Kidney (tissue), 14 donors: ENCODE data around the gene CDK1. TPM values are rescaled to one million over a fixed set of nuclear protein-coding genes. Genes with fewer than 3 reads are reported as not detected.

ENCODE experiments used
- DNase-seq, 5 donors: peaks; one replicate each; pipeline ENCODE4 v3.0.0-alpha.2; 2013 to 2020
- FAIRE-seq: peaks from 2 replicates; lab custom pipeline; 2012; peaks lifted over from hg19 to GRCh38; lab: Jason Lieb, UNC
- H3K27ac ChIP-seq, 2 donors: one replicate each; pipeline ENCODE4 v1.7.0; 2013; ENCODE audit warnings: low read depth in 2 of 2, low read length in 2 of 2, inconsistent platforms in 1 of 2
- H3K27me3 ChIP-seq: one replicate; pipeline ENCODE4 v1.7.1; 2013; ENCODE audit warnings: low read length, inconsistent platforms; ENCODE audit not compliant: control insufficient read depth, insufficient read depth
- H3K36me3 ChIP-seq, 3 donors: one replicate each; pipeline versions ENCODE4 v1.7.0 to v1.7.1; 2013; ENCODE audit warnings: low read length in 3 of 3, control low read depth in 1 of 3, inconsistent platforms in 1 of 3; ENCODE audit not compliant: insufficient read depth in 3 of 3, control insufficient read depth in 2 of 3
- H3K4me1 ChIP-seq, 3 donors: one replicate each; pipeline versions ENCODE4 v1.7.0 to v1.7.1; 2013; ENCODE audit warnings: low read length in 3 of 3, inconsistent platforms in 1 of 3, low read depth in 1 of 3; ENCODE audit not compliant: control insufficient read depth in 2 of 3, insufficient read depth in 2 of 3
- H3K4me3 ChIP-seq, 3 donors: one replicate each; pipeline versions ENCODE4 v1.7.0 to v1.8.1; 2013; ENCODE audit warnings: low read length in 3 of 3, control low read depth in 1 of 3, inconsistent platforms in 1 of 3
- H3K9ac ChIP-seq, 3 donors: one replicate each; pipeline versions ENCODE4 v1.7.0 to v1.7.1; 2013; ENCODE audit warnings: low read length in 3 of 3, control low read depth in 1 of 3, inconsistent platforms in 1 of 3
- H3K9me3 ChIP-seq, 3 donors: one replicate each; pipeline versions ENCODE4 v1.7.0 to v1.7.1; 2013; ENCODE audit warnings: low read length in 3 of 3, control low read depth in 1 of 3, inconsistent platforms in 1 of 3; ENCODE audit not compliant: control insufficient read depth in 2 of 3, insufficient read depth in 1 of 3
- intact Hi-C: fragments of 100-400 bp; cut with DNase I; formaldehyde crosslinking; loops from one replicate; pipeline ENCODE4 v1.11.1; 2022
- polyA plus RNA-seq: library from polyadenylated mRNA; stranded (reverse); fragments of 350-450 nt; fragmentation: Illumina TruSeq; extraction: RNeasy Lipid Tissue Mini Kit (QIAGEN cat#74804); gene quantifications from one replicate; pipeline ENCODE4 v1.2.3, GENCODE V29; 2014; ENCODE audit warnings: low read depth, low replicate concordance; ENCODE audit not compliant: insufficient read depth
- total RNA-seq: library from RNA; stranded (reverse); fragmentation: NEBNext Ultra II Directional; extraction: Animal tissue kit (Norgen Biotek cat#: 25700); gene quantifications from one replicate; pipeline ENCODE4 v1.2.1, GENCODE V29; 2021
- TF ChIP-seq, protein P1 (sequence below): IDR thresholded peaks from 3 replicates; pipeline ENCODE4 v1.5.1; 2012; ENCODE audit warnings: mild to moderate bottlenecking, moderate library complexity, borderline replicate concordance; ENCODE audit not compliant: insufficient read depth; ENCODE audit errors: extremely low read depth
- donor health status: control.
- donor health status: control.
- donor health status: control.
- donor health status: control.
- donor health status: control.
- donor health status: DM: yes; HTN: yes; CAD: no.
- donor health status: Normal renal cell carcinoma (clear cell type).

CDK1 gene
- total and polyA plus RNA-seq, 2 donors from 2014 or later = 3.1 to 3.3 TPM

DNA sequence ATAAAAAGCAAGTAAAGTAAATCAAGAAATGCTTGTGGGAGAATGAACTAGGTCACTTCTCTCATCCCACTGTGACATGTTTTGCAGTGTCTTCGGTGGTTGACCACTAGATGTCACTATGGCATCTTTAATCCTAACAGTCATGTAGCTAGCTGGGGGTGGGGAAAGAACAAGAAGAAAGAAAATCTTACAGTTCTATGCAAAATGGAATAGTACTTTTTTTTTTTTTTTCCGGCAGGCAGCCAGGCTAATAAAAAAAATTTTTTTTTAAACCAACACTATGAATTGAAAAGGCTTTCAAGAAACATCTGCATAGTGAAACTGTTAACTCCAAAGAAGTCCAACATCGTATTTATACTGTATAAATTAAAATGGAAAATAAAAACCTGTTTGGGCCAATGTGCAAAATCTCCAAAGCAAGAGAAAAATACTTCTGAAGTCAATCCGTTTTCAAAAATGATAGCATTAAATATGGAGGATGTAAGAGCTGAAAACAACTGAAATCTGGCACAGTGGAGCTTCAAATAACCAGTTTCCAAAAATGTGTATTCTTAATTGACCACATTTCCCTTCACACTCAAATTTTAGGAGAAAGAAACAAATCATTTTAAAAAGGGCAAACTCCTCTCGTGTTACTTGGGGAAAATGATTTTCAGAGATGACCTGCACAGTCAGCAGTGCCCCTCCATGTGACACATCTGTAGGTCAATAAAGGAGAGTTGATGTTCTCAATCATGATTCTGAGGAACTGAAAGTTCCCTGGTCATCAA lies 38.5 kb downstream of the CDK1 start:
- Histone ChIP-seq H3K27me3 (no peaks in the 10 kb centered on the region), H3K9ac (no peak overlapping the region), H3K4me1 (peaks cover 2 to 11% (median 5%) of the 10 kb centered on the region in 3 donors), H3K9me3 (no peaks in the 10 kb centered on the region), H3K36me3 (no peaks in the 10 kb centered on the region), H3K27ac (no peak overlapping the region), H3K4me3 (no peak overlapping the region)
- TF ChIP-seq, protein P1, sequence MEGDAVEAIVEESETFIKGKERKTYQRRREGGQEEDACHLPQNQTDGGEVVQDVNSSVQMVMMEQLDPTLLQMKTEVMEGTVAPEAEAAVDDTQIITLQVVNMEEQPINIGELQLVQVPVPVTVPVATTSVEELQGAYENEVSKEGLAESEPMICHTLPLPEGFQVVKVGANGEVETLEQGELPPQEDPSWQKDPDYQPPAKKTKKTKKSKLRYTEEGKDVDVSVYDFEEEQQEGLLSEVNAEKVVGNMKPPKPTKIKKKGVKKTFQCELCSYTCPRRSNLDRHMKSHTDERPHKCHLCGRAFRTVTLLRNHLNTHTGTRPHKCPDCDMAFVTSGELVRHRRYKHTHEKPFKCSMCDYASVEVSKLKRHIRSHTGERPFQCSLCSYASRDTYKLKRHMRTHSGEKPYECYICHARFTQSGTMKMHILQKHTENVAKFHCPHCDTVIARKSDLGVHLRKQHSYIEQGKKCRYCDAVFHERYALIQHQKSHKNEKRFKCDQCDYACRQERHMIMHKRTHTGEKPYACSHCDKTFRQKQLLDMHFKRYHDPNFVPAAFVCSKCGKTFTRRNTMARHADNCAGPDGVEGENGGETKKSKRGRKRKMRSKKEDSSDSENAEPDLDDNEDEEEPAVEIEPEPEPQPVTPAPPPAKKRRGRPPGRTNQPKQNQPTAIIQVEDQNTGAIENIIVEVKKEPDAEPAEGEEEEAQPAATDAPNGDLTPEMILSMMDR = peak; percentile 88
- intact Hi-C loops = no loop called here
- DNase-seq = peak in 4 of 5 donors; percentile 58 to 96 (median 78)
- peak; percentile 96 for FAIRE-seq

DNA sequence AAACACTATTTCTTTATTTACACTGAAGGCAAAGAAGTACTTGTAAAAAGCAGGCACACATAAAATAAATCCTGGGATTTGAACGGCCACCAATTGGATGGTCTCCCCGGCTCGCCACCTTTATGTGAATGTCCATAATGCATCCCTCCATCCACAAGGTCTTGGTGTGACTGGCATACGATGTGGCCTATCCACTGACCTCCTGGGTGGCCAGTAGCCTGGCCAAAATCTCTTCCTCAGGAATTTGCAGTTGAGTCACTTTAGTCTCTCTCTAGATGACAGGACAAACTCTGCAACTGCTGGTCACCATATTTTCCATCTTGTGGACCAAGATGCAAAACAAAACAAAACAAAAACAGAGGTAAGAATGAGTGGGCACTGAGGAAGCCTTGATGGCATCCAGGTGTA lies 39.1 kb downstream of the CDK1 start:
- Histone ChIP-seq H3K36me3 (no peaks in the 10 kb centered on the region), H3K9ac (no peak overlapping the region), H3K27me3 (no peaks in the 10 kb centered on the region), H3K4me3 (no peak overlapping the region), H3K4me1 (peaks cover 2 to 11% (median 5%) of the 10 kb centered on the region in 3 donors), H3K27ac (no peak overlapping the region), H3K9me3 (no peaks in the 10 kb centered on the region)
- FAIRE-seq (no peak), DNase-seq (peak in 1 of 5 donors; percentile 26)
- intact Hi-C loops = no loop called here
- TF ChIP-seq, protein P1 = no peak

DNA sequence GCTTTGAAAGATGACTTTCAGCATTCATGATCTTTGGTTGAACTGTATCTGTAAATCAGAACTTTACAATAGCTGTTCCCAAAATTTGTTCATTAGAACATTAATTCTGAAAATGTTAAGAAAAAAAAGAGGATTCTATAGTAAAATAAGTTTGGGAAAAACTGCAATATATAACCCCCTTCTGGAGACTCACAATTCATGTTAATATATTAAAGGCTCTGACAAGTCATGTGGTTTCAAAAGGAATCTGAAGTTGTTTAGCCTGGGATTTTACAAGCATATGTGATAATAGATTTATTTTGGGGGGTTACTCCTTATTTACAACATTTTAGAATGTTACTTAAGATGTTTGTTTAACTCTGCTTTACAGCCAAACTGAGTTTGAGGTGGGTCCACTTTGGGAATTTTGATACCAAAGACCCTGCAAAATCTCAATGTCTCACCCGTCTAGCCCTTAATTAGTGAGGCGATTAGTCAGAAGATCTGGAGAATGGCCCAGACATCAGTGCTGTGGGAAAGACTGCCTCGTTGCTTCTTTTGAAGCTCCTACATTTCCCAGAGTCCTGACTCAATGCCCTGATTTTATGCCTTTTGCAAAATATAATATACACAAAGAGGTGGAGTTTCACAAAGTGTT lies 40.0 kb downstream of the CDK1 start:
- no peak for FAIRE-seq
- H3K4me1 ChIP-seq = peaks cover 2 to 11% (median 5%) of the 10 kb centered on the region in 3 donors
- peak in 3 of 5 donors; percentile 17 to 83 (median 60) for DNase-seq
- no peak overlapping the region for H3K9ac ChIP-seq
- H3K4me3 ChIP-seq = no peak overlapping the region
- intact Hi-C loops = no loop called here
- no peaks in the 10 kb centered on the region for H3K9me3 ChIP-seq
- no peaks in the 10 kb centered on the region for H3K36me3 ChIP-seq
- H3K27me3 ChIP-seq = no peaks in the 10 kb centered on the region
- H3K27ac ChIP-seq = no peak overlapping the region
- TF ChIP-seq, protein P1 = no peak
